ENCODE data around the gene EXOC8. TPM values are rescaled to one million over a fixed set of nuclear protein-coding genes. Genes with fewer than 3 reads are reported as not detected.

The EXOC8 gene
- total and polyA plus RNA-seq, 8 donors: 10.9 to 20.4 (median 12.7) TPM

- Histone ChIP-seq H3K4me1 (peaks cover 3 to 22% of the 10 kb centered on the region in 2 donors), H3K4me3 (no peak overlapping the region), H3K36me3 (no peaks in the 10 kb centered on the region), H3K27ac (no peak overlapping the region), H3K9me3 (no peaks in the 10 kb centered on the region), H3K27me3 (no peaks in the 10 kb centered on the region)
- DNase-seq (no peak), ATAC-seq (no peak)
- TF ChIP-seq CTCF (IDR thresholded peaks at IDR 0.05): no peak
- intact Hi-C loops (cut with DNase I): no loop called here
These were observed 38.4 kb upstream of the EXOC8 start for GRCh38 chr1:231376101-231376500.

GRCh38 chr1:231374394-231374793, 36.7 kb upstream of the EXOC8 start:
- Histone ChIP-seq H3K36me3 (peaks cover 0 to 5% of the 10 kb centered on the region in 2 donors), H3K4me3 (no peak overlapping the region), H3K27me3 (no peaks in the 10 kb centered on the region), H3K4me1 (peaks cover 3 to 22% of the 10 kb centered on the region in 2 donors), H3K9me3 (no peaks in the 10 kb centered on the region), H3K27ac (no peak overlapping the region)
- DNase-seq (no peak), ATAC-seq (no peak)
- no peak for TF ChIP-seq CTCF (IDR thresholded peaks at IDR 0.05)
- intact Hi-C loops (cut with DNase I): no loop called here

- intact Hi-C loops (cut with DNase I): no loop called here
- no peak for ATAC-seq
- TF ChIP-seq CTCF (IDR thresholded peaks at IDR 0.05): no peak
- DNase-seq: no peak
- Histone ChIP-seq H3K4me3 (no peak overlapping the region), H3K9me3 (no peaks in the 10 kb centered on the region), H3K27me3 (no peaks in the 10 kb centered on the region), H3K4me1 (peaks cover 0 to 19% of the 10 kb centered on the region in 2 donors), H3K36me3 (peaks cover 0 to 13% of the 10 kb centered on the region in 2 donors), H3K27ac (no peak overlapping the region)
These were observed 34.8 kb upstream of the EXOC8 start for GRCh38 chr1:231372501-231372900.

GRCh38 chr1:231369282-231369681, 31.6 kb upstream of the EXOC8 start:
- no peak for ATAC-seq
- DNase-seq: no peak
- no peak for TF ChIP-seq CTCF (IDR thresholded peaks at IDR 0.05)
- Histone ChIP-seq H3K9me3 (no peaks in the 10 kb centered on the region), H3K27ac (no peak overlapping the region), H3K4me1 (no peaks in the 10 kb centered on the region), H3K27me3 (no peaks in the 10 kb centered on the region), H3K4me3 (no peak overlapping the region), H3K36me3 (peaks cover 0 to 32% of the 10 kb centered on the region in 2 donors)
- intact Hi-C loops (cut with DNase I): no loop called here

- Histone ChIP-seq H3K27me3 (no peaks in the 10 kb centered on the region), H3K36me3 (peaks cover 0 to 27% of the 10 kb centered on the region in 2 donors), H3K27ac (no peak overlapping the region), H3K9me3 (no peaks in the 10 kb centered on the region), H3K4me3 (no peak overlapping the region), H3K4me1 (peaks cover 0 to 5% of the 10 kb centered on the region in 2 donors)
- ATAC-seq: no peak
- DNase-seq: no peak
- no peak for TF ChIP-seq CTCF (IDR thresholded peaks at IDR 0.05)
- intact Hi-C loops (cut with DNase I): no loop called here
These were observed 26.5 kb upstream of the EXOC8 start for GRCh38 chr1:231364192-231364591.
